ENCODE measurements around the gene ORMDL3.
A peak's percentile ranks its signal among the peaks of the same experiment; 100 is the strongest.
"Not testable (repeated sequence)": the region's sequence is repeated elsewhere in the genome, so short reads cannot be mapped to it uniquely, and the experiment has no call there.

Gene ORMDL3

GRCh38 chr17:39948489-39948828 lies 21.1 kb upstream of the ORMDL3 start:
- not testable (repeated sequence) for DNase-seq

DNA sequence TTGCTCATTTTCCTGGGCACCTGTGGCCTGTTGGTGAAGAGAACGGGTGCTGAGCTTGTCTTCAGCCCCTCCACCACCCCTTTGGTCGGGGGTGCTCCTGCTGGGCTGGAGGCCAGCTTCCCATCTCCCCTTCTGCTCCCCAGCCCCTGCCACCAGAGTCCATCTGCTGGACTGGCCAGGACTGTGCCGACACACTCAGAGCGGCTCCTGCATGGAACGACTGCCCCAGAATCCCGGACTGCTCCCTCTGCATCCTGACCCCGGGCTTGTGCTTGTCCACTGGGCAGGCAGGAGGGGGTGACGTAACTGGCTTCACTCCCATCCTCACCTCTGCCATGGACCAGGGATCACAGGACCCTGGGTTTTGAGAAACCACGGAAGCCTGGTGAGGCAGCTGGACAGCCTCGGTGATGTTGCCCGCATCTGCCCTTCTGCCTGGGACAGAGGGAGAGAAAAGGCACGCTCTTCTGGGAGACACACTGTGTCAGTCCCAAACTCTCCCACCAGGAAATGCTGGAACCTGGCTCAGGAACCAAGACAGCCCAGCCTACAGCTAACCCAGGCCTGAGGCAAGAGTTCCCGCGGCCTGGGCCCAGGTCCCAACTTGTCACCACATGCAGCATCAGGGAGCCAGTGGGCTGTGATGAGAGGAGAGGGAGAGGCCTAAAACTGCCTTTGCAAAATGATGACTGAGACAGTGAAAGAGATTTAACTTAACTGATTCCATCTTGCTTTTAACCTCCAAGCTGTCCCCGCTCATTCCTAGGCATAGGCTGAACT lies 19.3 kb upstream of the ORMDL3 start:
- no peak for DNase-seq

DNA sequence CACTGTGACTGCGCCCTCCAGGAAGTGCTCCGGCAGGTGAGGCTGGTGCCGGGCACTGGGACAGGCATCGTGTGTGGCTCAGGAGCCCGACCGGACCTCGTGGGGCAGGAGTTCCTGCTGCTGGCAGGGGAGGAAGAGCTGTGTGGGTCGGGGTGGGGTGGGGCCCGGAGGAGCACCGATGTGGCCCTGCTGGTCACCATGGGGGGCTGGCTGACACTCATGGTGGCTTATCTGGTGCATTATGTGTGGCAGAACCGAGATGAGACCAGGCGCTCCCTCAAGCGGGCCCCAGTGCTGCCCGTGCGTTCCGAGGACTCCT lies 17.0 kb upstream of the ORMDL3 start:
- DNase-seq, result no peak

- no peak for DNase-seq
Observed at GRCh38 chr17:39943702-39944392, 16.4 kb upstream of the ORMDL3 start.

DNA sequence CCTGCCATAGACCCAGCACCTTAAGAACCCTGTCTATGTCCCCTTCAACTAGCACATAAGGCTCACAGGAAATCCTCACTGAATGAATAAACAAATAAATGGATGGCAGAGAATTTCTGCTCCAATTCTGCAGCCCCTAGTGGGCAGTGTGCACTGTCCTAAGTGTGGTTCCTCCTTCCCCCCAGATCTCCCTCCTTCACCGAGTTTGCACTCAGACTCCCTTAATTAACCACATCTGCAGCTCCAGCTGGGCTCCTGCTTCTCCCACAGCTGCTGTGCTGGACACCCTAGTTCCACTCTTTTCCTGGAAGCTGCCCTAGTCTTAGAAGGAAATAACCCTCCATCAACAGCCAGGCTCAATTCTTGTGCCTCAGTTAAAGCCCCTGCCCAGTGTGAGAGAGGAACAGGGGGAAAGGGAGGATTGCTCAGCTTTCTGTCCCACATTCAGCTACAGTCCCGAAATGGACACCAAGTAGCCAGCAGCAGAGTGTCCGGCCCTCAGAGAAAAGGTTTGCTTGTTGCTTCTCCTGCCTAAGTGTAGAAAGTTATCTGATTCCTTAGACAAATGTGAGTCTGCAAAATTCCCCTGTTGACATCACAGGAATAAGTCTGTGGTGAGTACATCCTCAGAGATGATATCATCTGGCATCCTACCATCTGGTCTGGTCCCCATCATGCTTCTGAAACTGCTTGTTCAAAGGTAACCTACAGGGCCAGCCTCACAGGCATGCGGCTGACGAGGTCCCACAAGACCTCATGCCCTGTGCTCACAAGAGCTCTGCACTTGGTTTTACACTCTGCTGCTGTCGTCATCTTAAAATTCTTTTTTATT lies 12.4 kb upstream of the ORMDL3 start:
- no peak for DNase-seq

- no peak for DNase-seq
Observed at GRCh38 chr17:39939106-39939505, 11.7 kb upstream of the ORMDL3 start.

- DNase-seq, result no peak
Observed at GRCh38 chr17:39938140-39938869, 10.9 kb upstream of the ORMDL3 start.

GRCh38 chr17:39937447-39937846 lies 10.0 kb upstream of the ORMDL3 start:
- DNase-seq, result no peak

DNA sequence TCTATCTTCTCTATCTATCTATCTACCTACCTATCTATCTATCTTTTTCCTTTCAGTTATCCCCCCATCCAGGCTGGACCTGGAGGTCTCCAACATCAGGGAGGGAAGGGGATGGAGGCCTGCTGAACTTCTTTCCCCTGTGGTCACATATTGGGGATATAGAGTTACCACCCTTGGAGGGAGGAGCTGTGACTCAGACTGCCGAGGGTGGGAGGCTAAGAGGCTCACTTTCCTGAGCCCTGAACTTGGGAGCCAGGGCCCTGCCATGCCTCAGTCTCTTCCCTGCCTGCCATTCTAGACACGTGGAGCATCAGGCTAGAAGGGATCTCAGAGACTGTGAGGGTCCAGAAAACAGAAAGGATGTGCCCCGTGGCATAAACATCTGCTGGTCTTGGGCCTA lies 8.5 kb upstream of the ORMDL3 start:
- no peak for DNase-seq

- no peak for DNase-seq
Observed at GRCh38 chr17:39934324-39934723, 6.9 kb upstream of the ORMDL3 start.

GRCh38 chr17:39933912-39934311 lies 6.5 kb upstream of the ORMDL3 start:
- no peak for DNase-seq

- no peak for DNase-seq
Observed at GRCh38 chr17:39929646-39930407, 2.4 kb upstream of the ORMDL3 start.

GRCh38 chr17:39928858-39929645 lies 1.7 kb upstream of the ORMDL3 start:
- DNase-seq, result no peak

- DNase-seq, result no peak
Observed at GRCh38 chr17:39927929-39928857, 792 bp upstream of the ORMDL3 start.

DNA sequence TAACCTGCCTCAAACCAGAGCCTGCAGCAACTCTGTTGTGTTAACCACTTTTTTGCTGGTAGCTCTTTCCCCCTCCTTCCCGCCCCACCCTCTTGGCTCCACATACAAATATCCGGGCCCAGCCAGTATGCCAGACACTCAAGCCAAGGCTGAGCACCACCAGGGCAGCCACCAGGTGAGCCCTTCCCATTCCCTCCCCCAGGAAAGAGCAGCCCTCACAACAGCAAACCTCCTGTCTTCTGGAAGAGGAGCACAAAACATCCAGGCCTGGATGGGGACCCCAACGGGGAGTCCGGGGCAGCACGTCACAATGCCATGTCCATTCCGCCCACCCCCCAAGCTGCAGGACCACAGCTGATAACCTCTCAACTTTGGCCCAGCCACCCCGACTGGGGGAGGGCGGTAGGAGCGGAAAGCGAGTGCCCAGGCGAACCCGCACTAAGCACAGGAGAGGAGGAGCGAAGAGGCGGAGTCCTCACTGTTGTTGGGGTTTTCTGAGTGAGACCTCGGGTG lies 757 bp downstream of the ORMDL3 start:
- DNase-seq, result no peak

DNA sequence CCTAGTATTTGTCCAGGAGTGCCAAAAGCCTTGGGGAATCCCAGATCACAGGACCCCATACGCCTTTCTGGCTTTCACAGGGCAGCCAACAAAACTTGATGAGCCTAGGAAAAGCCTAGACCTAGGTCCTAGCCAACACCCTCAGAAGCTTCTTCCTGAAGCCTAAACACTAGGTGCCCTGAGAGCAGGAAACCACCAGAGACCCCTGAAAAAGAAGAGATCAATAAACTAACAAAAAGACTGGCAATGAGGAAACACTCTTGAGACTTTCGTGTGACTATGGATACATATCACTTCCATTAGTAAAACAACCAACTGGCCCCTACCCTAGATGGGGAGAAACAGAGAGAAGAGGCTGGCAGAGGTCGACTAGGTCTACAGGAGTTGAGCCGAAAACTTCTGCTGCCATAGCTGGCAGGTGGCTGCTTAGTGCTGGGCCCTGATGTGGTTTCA lies 1.2 kb downstream of the ORMDL3 start:
- DNase-seq, result no peak

GRCh38 chr17:39925282-39926134 lies 1.9 kb downstream of the ORMDL3 start:
- DNase-seq, result peak; percentile 79

DNA sequence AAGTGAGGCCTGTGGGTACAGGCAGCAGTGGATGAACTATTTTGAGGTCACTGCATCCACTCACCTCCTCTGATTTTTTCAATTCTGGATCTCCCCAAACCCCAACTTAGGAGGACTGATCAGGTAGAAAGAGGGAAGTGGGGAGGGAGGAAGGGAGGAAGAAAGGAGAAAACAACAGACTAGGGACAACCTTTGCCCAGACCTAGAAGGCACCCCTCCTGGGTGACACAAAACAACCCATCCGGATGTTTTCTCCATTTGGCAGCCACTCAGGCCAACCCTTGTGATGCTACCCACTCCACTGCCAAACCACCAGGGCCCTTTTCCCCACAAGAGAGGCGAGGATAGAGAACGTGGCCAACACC lies 2.7 kb downstream of the ORMDL3 start:
- no peak for DNase-seq

Measured in NCI-H1436 (cell line).